ENCODE measurements around the gene GAL3ST2.

GAL3ST2 gene

GRCh38 chr2:241769819-241770184, 6.8 kb upstream of the GAL3ST2 start:
- Histone ChIP-seq H3K4me2 (ENCODE audit: insufficient read depth, low read length) (no peak overlapping the region), H2AFZ (ENCODE audit: low read depth, low read length) (no peak overlapping the region), H3K4me3 (ENCODE audit: low read depth in 1 of 2, low read length in 2 of 2) (no peak overlapping the region), H3K27me3 (ENCODE audit: insufficient read depth, low read length, poor library complexity) (no peaks in the 10 kb centered on the region), H3K9me3 (ENCODE audit: insufficient read depth, low read length, severe bottlenecking) (no peaks in the 10 kb centered on the region), H4K20me1 (ENCODE audit: insufficient read depth, low read length) (0 out of 2 replicates have a peak, but pooled peaks cover 1% of the 10 kb centered on the region), H3K4me1 (ENCODE audit: insufficient read depth, low read length) (no peaks in the 10 kb centered on the region), H3K36me3 (ENCODE audit: insufficient read depth, low read length) (no peaks in the 10 kb centered on the region; the same call in 1 of the 2 replicates), H3K9ac (ENCODE audit: low read depth, low read length) (no peak overlapping the region), H3K79me2 (ENCODE audit: insufficient read depth, low read length) (no peaks in the 10 kb centered on the region), H3K27ac (ENCODE audit: low read length) (no peak overlapping the region)
- TF ChIP-seq EZH2 (IDR thresholded peaks at IDR 0.05; ENCODE audit: borderline replicate concordance, low read depth, low read length, severe bottlenecking): no peak
- TF ChIP-seq, protein P1, sequence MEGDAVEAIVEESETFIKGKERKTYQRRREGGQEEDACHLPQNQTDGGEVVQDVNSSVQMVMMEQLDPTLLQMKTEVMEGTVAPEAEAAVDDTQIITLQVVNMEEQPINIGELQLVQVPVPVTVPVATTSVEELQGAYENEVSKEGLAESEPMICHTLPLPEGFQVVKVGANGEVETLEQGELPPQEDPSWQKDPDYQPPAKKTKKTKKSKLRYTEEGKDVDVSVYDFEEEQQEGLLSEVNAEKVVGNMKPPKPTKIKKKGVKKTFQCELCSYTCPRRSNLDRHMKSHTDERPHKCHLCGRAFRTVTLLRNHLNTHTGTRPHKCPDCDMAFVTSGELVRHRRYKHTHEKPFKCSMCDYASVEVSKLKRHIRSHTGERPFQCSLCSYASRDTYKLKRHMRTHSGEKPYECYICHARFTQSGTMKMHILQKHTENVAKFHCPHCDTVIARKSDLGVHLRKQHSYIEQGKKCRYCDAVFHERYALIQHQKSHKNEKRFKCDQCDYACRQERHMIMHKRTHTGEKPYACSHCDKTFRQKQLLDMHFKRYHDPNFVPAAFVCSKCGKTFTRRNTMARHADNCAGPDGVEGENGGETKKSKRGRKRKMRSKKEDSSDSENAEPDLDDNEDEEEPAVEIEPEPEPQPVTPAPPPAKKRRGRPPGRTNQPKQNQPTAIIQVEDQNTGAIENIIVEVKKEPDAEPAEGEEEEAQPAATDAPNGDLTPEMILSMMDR (IDR thresholded peaks at IDR 0.05; ENCODE audit: borderline replicate concordance, extremely low read depth, low read length, poor library complexity, severe bottlenecking): no peak
- no peak for ATAC-seq (ENCODE audit: insufficient read depth, low read depth)
- DNase-seq: no peak

DNA sequence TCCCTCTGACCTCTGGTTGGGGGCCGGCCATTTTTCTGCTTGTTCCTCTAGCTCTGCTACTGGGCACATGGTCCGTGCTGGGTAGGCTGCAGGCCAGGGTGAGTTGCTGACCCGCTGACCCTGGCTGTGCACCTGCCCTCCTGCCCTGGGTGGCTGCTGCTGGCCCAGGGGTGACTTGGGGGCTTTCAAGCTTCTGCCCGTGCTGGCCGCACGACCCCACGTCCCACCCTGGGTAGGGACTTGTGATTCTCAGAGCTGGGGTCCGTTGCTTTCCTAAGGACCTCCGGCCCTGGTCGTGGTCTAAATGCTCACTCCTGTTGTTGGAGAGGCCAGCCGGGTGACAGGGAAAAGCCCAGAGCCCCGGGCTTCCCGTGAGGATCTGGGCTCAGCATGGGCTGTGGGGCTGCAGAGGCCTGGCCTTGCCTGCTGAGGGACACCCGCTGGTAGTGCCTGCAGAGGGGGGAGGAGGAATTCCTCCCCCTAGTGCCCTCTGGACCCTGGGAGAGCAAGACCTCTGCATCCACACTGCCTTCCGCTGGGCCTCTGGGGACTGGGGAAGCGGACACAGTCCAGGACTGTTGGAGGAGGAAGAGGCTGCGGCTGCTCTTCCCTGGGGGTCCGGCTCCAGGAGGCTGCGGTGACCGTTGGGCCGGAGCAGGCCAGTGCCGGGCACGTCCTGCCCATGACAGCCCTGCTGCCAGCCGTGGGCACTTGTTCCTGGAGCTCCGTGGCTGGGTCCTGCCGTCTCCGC, 6.3 kb upstream of the GAL3ST2 start:
- Histone ChIP-seq H3K36me3 (ENCODE audit: insufficient read depth, low read length) (no peaks in the 10 kb centered on the region; the same call in 1 of the 2 replicates), H3K4me1 (ENCODE audit: insufficient read depth, low read length) (no peaks in the 10 kb centered on the region), H3K79me2 (ENCODE audit: insufficient read depth, low read length) (no peaks in the 10 kb centered on the region), H3K27ac (ENCODE audit: low read length) (no peak overlapping the region), H3K4me2 (ENCODE audit: insufficient read depth, low read length) (no peak overlapping the region), H3K9ac (ENCODE audit: low read depth, low read length) (no peak overlapping the region), H4K20me1 (ENCODE audit: insufficient read depth, low read length) (no peaks in the 10 kb centered on the region), H3K4me3 (ENCODE audit: low read depth in 1 of 2, low read length in 2 of 2) (no peak overlapping the region), H3K27me3 (ENCODE audit: insufficient read depth, low read length, poor library complexity) (no peaks in the 10 kb centered on the region), H3K9me3 (ENCODE audit: insufficient read depth, low read length, severe bottlenecking) (no peaks in the 10 kb centered on the region), H2AFZ (ENCODE audit: low read depth, low read length) (no peak overlapping the region)
- TF ChIP-seq, protein P1 (IDR thresholded peaks at IDR 0.05; ENCODE audit: borderline replicate concordance, extremely low read depth, low read length, poor library complexity, severe bottlenecking): no peak
- TF ChIP-seq EZH2 (IDR thresholded peaks at IDR 0.05; ENCODE audit: borderline replicate concordance, low read depth, low read length, severe bottlenecking): no peak
- peak; percentile 3 for DNase-seq
- no peak for ATAC-seq (ENCODE audit: insufficient read depth, low read depth)

GRCh38 chr2:241770936-241771285, 5.7 kb upstream of the GAL3ST2 start:
- H3K36me3 ChIP-seq (ENCODE audit: insufficient read depth, low read length): no peaks in the 10 kb centered on the region; the same call in 1 of the 2 replicates
- H3K27ac ChIP-seq (ENCODE audit: low read length): no peak overlapping the region
- no peaks in the 10 kb centered on the region for H3K9me3 ChIP-seq (ENCODE audit: insufficient read depth, low read length, severe bottlenecking)
- DNase-seq (no peak), ATAC-seq (ENCODE audit: insufficient read depth, low read depth) (no peak)
- no peak overlapping the region for H3K4me2 ChIP-seq (ENCODE audit: insufficient read depth, low read length)
- no peaks in the 10 kb centered on the region for H4K20me1 ChIP-seq (ENCODE audit: insufficient read depth, low read length)
- H3K79me2 ChIP-seq (ENCODE audit: insufficient read depth, low read length): no peaks in the 10 kb centered on the region
- H2AFZ ChIP-seq (ENCODE audit: low read depth, low read length): no peak overlapping the region
- no peaks in the 10 kb centered on the region for H3K27me3 ChIP-seq (ENCODE audit: insufficient read depth, low read length, poor library complexity)
- no peak for TF ChIP-seq EZH2 (IDR thresholded peaks at IDR 0.05; ENCODE audit: borderline replicate concordance, low read depth, low read length, severe bottlenecking)
- TF ChIP-seq, protein P1 (IDR thresholded peaks at IDR 0.05; ENCODE audit: borderline replicate concordance, extremely low read depth, low read length, poor library complexity, severe bottlenecking): no peak
- H3K4me1 ChIP-seq (ENCODE audit: insufficient read depth, low read length): no peaks in the 10 kb centered on the region
- no peak overlapping the region for H3K9ac ChIP-seq (ENCODE audit: low read depth, low read length)
- no peak overlapping the region for H3K4me3 ChIP-seq (ENCODE audit: low read depth in 1 of 2, low read length in 2 of 2)
